H9 (cell line): ENCODE results near the gene CGA. TPM values are rescaled to one million over a fixed set of nuclear protein-coding genes. Genes with fewer than 3 reads are reported as not detected.

Experiments used
- DNase-seq: peaks from one replicate; pipeline ENCODE4 v3.0.0-alpha.2; 2017
- H2AFZ ChIP-seq: one replicate; pipeline ENCODE4 v1.6.1; 2013; ENCODE audit warnings: mild to moderate bottlenecking, low read length, control low read depth, moderate library complexity
- H2AK5ac ChIP-seq: 2 replicates; pipeline ENCODE4 v1.6.1; 2013; ENCODE audit warnings: low read length, control low read depth, mixed read lengths; ENCODE audit not compliant: insufficient read length
- H2BK120ac ChIP-seq: one replicate; pipeline ENCODE4 v1.6.1; 2013; ENCODE audit warnings: low read depth, mild to moderate bottlenecking, low read length, control low read depth, inconsistent platforms; ENCODE audit not compliant: poor library complexity, severe bottlenecking
- H2BK12ac ChIP-seq: 2 replicates; pipeline ENCODE4 v1.6.1; 2013; ENCODE audit warnings: low read length, control low read depth, mixed read lengths, low read depth; ENCODE audit not compliant: insufficient read length
- H2BK15ac ChIP-seq: 2 replicates; pipeline ENCODE4 v1.6.1; 2013; ENCODE audit warnings: low read depth, low read length, control low read depth
- H2BK20ac ChIP-seq: one replicate; pipeline ENCODE4 v1.6.1; 2013; ENCODE audit warnings: low read depth, mild to moderate bottlenecking, low read length, control low read depth, inconsistent platforms; ENCODE audit not compliant: poor library complexity, severe bottlenecking
- H2BK5ac ChIP-seq: 2 replicates; pipeline ENCODE4 v1.6.1; 2013; ENCODE audit warnings: low read length, control low read depth, mixed read lengths; ENCODE audit not compliant: insufficient read length
- H3K14ac ChIP-seq: 2 replicates; pipeline ENCODE4 v1.6.1; 2013; ENCODE audit warnings: low read length, control low read depth; ENCODE audit not compliant: insufficient read depth
- H3K18ac ChIP-seq: 2 replicates; pipeline ENCODE4 v1.6.1; 2013; ENCODE audit warnings: low read depth, mild to moderate bottlenecking, mixed read lengths, low read length, control low read depth; ENCODE audit not compliant: insufficient read length
- H3K23ac ChIP-seq: 2 replicates; pipeline ENCODE4 v1.6.1; 2013; ENCODE audit warnings: low read length, control low read depth, mixed read lengths, low read depth; ENCODE audit not compliant: insufficient read length
- H3K23me2 ChIP-seq: 2 replicates; pipeline ENCODE4 v1.6.1; 2013; ENCODE audit warnings: low read depth, mild to moderate bottlenecking, mixed read lengths, low read length, control low read depth; ENCODE audit not compliant: insufficient read length, poor library complexity, severe bottlenecking
- H3K27ac ChIP-seq: 2 replicates; pipeline ENCODE4 v1.5.1; 2013; ENCODE audit warnings: low read length, control low read depth, mixed read lengths, low read depth; ENCODE audit not compliant: insufficient read length
- H3K27me3 ChIP-seq: 2 replicates; pipeline ENCODE4 v1.6.1; 2013; ENCODE audit warnings: low read length, control low read depth, inconsistent platforms; ENCODE audit not compliant: insufficient read depth
- H3K4ac ChIP-seq: 2 replicates; pipeline ENCODE4 v1.6.1; 2013; ENCODE audit warnings: low read depth, mild to moderate bottlenecking, control low read depth, inconsistent platforms, low read length, moderate library complexity
- H3K4me1 ChIP-seq: 2 replicates; pipeline ENCODE4 v1.6.1; 2013; ENCODE audit warnings: low read length, control low read depth, inconsistent platforms; ENCODE audit not compliant: insufficient read depth
- H3K4me2 ChIP-seq: 2 replicates; pipeline ENCODE4 v1.6.1; 2013; ENCODE audit warnings: low read length, control low read depth, mixed read lengths; ENCODE audit not compliant: insufficient read length, insufficient read depth
- H3K56ac ChIP-seq: 2 replicates; pipeline ENCODE4 v1.6.1; 2013; ENCODE audit warnings: low read depth, mild to moderate bottlenecking, mixed read lengths, low read length, control low read depth; ENCODE audit not compliant: insufficient read length
- H3K79me1 ChIP-seq: 2 replicates; pipeline ENCODE4 v1.6.1; 2013; ENCODE audit warnings: low read depth, mild to moderate bottlenecking, moderate library complexity, low read length, control low read depth, inconsistent platforms; ENCODE audit not compliant: insufficient read depth, poor library complexity, severe bottlenecking
- H3K79me2 ChIP-seq: 2 replicates; pipeline ENCODE4 v1.6.1; 2013; ENCODE audit warnings: low read length, control low read depth, inconsistent platforms; ENCODE audit not compliant: insufficient read depth
- H3K9ac ChIP-seq: 2 replicates; pipeline ENCODE4 v1.6.1; 2013; ENCODE audit warnings: low read length, control low read depth, mixed read lengths; ENCODE audit not compliant: insufficient read length; ENCODE audit errors: extremely low read depth
- H3K9me3 ChIP-seq: one replicate; pipeline ENCODE4 v1.6.1; 2013; ENCODE audit warnings: low read depth, low read length, inconsistent platforms; ENCODE audit not compliant: control insufficient read depth
- H3T11ph ChIP-seq: one replicate; pipeline ENCODE4 v1.6.1; 2013; ENCODE audit warnings: mild to moderate bottlenecking, low read length, control low read depth, inconsistent platforms
- H4K20me1 ChIP-seq: one replicate; pipeline ENCODE4 v1.6.1; 2013; ENCODE audit not compliant: control insufficient read depth, insufficient read length, insufficient read depth
- H4K5ac ChIP-seq: 2 replicates; pipeline ENCODE4 v1.6.1; 2013; ENCODE audit warnings: low read depth, mild to moderate bottlenecking, mixed read lengths, low read length, control low read depth; ENCODE audit not compliant: insufficient read length
- H4K8ac ChIP-seq: replicated peaks from 2 replicates; pipeline ENCODE4 v1.6.1; 2013; ENCODE audit warnings: low read length, control low read depth, mixed read lengths, low read depth; ENCODE audit not compliant: insufficient read length
- H4K91ac ChIP-seq: 2 replicates; pipeline ENCODE4 v1.6.1; 2013; ENCODE audit warnings: low read depth, mild to moderate bottlenecking, moderate library complexity, mixed read lengths, low read length, control low read depth; ENCODE audit not compliant: insufficient read length
- H3K27ac Mint-ChIP-seq, 3 experiments: 2 replicates in 2 of 3; 3 replicates in 1 of 3; pipeline ENCODE4 v1.8.0; 2020 to 2021; ENCODE audit warnings: mixed read lengths in 3 of 3, mild to moderate bottlenecking in 1 of 3, moderate library complexity in 1 of 3
- H3K27me3 Mint-ChIP-seq: 2 replicates; pipeline ENCODE4 v1.8.0; 2021; ENCODE audit warnings: low read depth, mild to moderate bottlenecking, moderate library complexity, mixed read lengths
- H3K36me3 Mint-ChIP-seq, 3 experiments: 2 replicates in 2 of 3; 3 replicates in 1 of 3; pipeline ENCODE4 v1.8.0; 2020 to 2021; ENCODE audit warnings: low read depth in 3 of 3, mixed read lengths in 3 of 3; ENCODE audit not compliant: insufficient read depth in 1 of 3
- H3K4me1 Mint-ChIP-seq, 2 experiments: 2 replicates each; pipeline ENCODE4 v1.8.0; 2020; ENCODE audit warnings: mixed read lengths in 2 of 2
- H3K4me3 Mint-ChIP-seq, 2 experiments: 2 replicates in 1 of 2; 3 replicates in 1 of 2; pipeline ENCODE4 v1.8.0; 2020 to 2021; ENCODE audit warnings: mild to moderate bottlenecking in 2 of 2, mixed read lengths in 2 of 2, moderate library complexity in 1 of 2
- H3K9me3 Mint-ChIP-seq, 2 experiments: 2 replicates in 1 of 2; 3 replicates in 1 of 2; pipeline ENCODE4 v1.8.0; 2020; ENCODE audit warnings: mild to moderate bottlenecking in 2 of 2, mixed read lengths in 2 of 2, moderate library complexity in 1 of 2
- CTCF ChIP-seq: fragments of 200-600 bp; sonication (generic); conservative IDR thresholded peaks from 3 replicates; pipeline ENCODE4 v1.8.0; 2021; ENCODE audit warnings: antibody characterized with exemption, mild to moderate bottlenecking
- WGBS: extraction: QIAGEN DNeasy Blood & Tissue Kit; methylation state at CpG from one replicate; pipeline ENCODE4 v1.1.7; 2013; ENCODE audit warnings: missing lambda C conversion rate, low lambda C conversion rate, mixed read lengths; ENCODE audit not compliant: insufficient read length; ENCODE audit errors: extremely low coverage; 5-methylcytosine and 5-hydroxymethylcytosine counted together
- total RNA-seq: library from RNA; stranded (reverse); gene quantifications from 2 replicates; pipeline ENCODE4 v1.2.1, GENCODE V29; 2021

CGA gene
- total RNA-seq, 1 experiment from 2014 or later = not detected

GRCh38 chr6:87116922-87117321 lies 22.0 kb upstream of the CGA start:
- Mint-ChIP-seq H3K27me3 (no peaks in the 10 kb centered on the region), H3K4me3 (no peak overlapping the region), H3K36me3 (0 out of 7 replicates have a peak, but pooled peaks cover 0 to 6% (median 0%) of the 10 kb centered on the region in 3 experiments), H3K9me3 (peaks cover 0 to 3% of the 10 kb centered on the region in 2 experiments; a peak in 1 of 5 replicates), H3K4me1 (peaks cover 21 to 28% of the 10 kb centered on the region in 2 experiments), H3K27ac (no peak overlapping the region)
- Histone ChIP-seq H3K27me3 (no peaks in the 10 kb centered on the region), H2BK5ac (no peak overlapping the region), H2AK5ac (no peak overlapping the region), H4K5ac (no peak overlapping the region), H2BK20ac (no peak overlapping the region), H4K20me1 (no peaks in the 10 kb centered on the region), H3K56ac (no peak overlapping the region), H2AFZ (no peak overlapping the region), H4K8ac (no peak overlapping the region), H3K9ac (no peak overlapping the region), H3K27ac (no peak overlapping the region), H3T11ph (no peak overlapping the region), H3K4ac (no peak overlapping the region), H3K23ac (no peak overlapping the region), H3K14ac (no peak overlapping the region), H3K23me2 (no peaks in the 10 kb centered on the region), H3K18ac (no peak overlapping the region), H2BK15ac (no peak overlapping the region), H3K79me2 (no peaks in the 10 kb centered on the region), H2BK120ac (no peak overlapping the region), H2BK12ac (no peak overlapping the region), H3K4me1 (peaks cover 4% of the 10 kb centered on the region; the same call in 1 of the 2 replicates), H3K9me3 (no peaks in the 10 kb centered on the region), H3K4me2 (no peak overlapping the region), H3K79me1 (no peaks in the 10 kb centered on the region), H4K91ac (no peak overlapping the region)
- no CpG with 5 or more reads among the region's 2 CpGs for WGBS
- no peak for DNase-seq
- TF ChIP-seq CTCF = no peak
